Lung (tissue), 12 donors: ENCODE results near the gene ROCK2. TPM values are rescaled to one million over a fixed set of nuclear protein-coding genes. Genes with fewer than 3 reads are reported as not detected.
"Not testable (repeated sequence)": the region's sequence is repeated elsewhere in the genome, so short reads cannot be mapped to it uniquely, and the experiment has no call there.

Source experiments
- ATAC-seq: fragments of 200-7000 bp; cut with Tn5 transposase; one replicate; pipeline ENCODE4 v1.9.1; 2020; ENCODE audit warnings: moderate number of reproducible peaks; ENCODE audit not compliant: insufficient read depth, low FRiP score
- DNase-seq, 3 donors: peaks; one replicate each; pipeline ENCODE4 v3.0.0-alpha.2; 2013 to 2017
- H3K27ac ChIP-seq, 2 donors: one replicate each; pipeline ENCODE4 v1.5.1; 2013; ENCODE audit warnings: mild to moderate bottlenecking in 2 of 2, moderate library complexity in 2 of 2, control low read depth in 1 of 2, inconsistent platforms in 1 of 2, low read depth in 1 of 2, low read length in 1 of 2
- H3K27me3 ChIP-seq, 3 donors: one replicate each; pipeline ENCODE4 v1.5.1; 2013; ENCODE audit warnings: low read length in 2 of 3; ENCODE audit not compliant: control insufficient read depth in 3 of 3, insufficient read depth in 3 of 3
- H3K36me3 ChIP-seq, 4 donors: one replicate each; pipeline ENCODE4 v1.5.1; 2013; ENCODE audit warnings: low read length in 4 of 4, mild to moderate bottlenecking in 1 of 4, moderate library complexity in 1 of 4; ENCODE audit not compliant: control insufficient read depth in 4 of 4, insufficient read depth in 4 of 4
- H3K4me1 ChIP-seq, 5 donors: one replicate each; pipeline ENCODE4 v1.5.1; 2013; ENCODE audit warnings: low read length in 5 of 5, mild to moderate bottlenecking in 2 of 5, moderate library complexity in 1 of 5; ENCODE audit not compliant: control insufficient read depth in 5 of 5, insufficient read depth in 5 of 5
- H3K4me3 ChIP-seq: one replicate; pipeline ENCODE4 v1.5.1; 2013; ENCODE audit warnings: mild to moderate bottlenecking, control low read depth, moderate library complexity
- H3K9ac ChIP-seq, 2 donors: one replicate each; pipeline ENCODE4 v1.5.1; 2013; ENCODE audit warnings: low read length in 2 of 2, control low read depth in 1 of 2; ENCODE audit not compliant: insufficient read depth in 1 of 2
- H3K9me3 ChIP-seq, 4 donors: one replicate each; pipeline ENCODE4 v1.5.1; 2013; ENCODE audit warnings: low read length in 3 of 4, mild to moderate bottlenecking in 1 of 4, moderate library complexity in 1 of 4; ENCODE audit not compliant: control insufficient read depth in 4 of 4, insufficient read depth in 3 of 4
- WGBS, 2 donors: extraction: QIAGEN DNeasy Blood & Tissue Kit; methylation state at CpG; one replicate each; pipeline ENCODE4 v1.1.7; 2013; 5-methylcytosine and 5-hydroxymethylcytosine counted together
- polyA plus RNA-seq, 2 donors: library from polyadenylated mRNA; stranded (reverse); fragments of 200-250 nt; gene quantifications; one replicate each; pipeline ENCODE4 v1.2.1, GENCODE V29; 2013
- total RNA-seq, 2 donors: library from RNA; depleted of rRNA in 1 of 2; stranded (reverse); fragments of >200 nt in 1 of 2; gene quantifications; one replicate each; pipeline ENCODE4 v1.2.1, GENCODE V29; 2014 to 2021
- TF ChIP-seq, protein P1 (sequence below): IDR thresholded peaks from 2 replicates; pipeline ENCODE4 v1.5.1; 2012; ENCODE audit warnings: mild to moderate bottlenecking; ENCODE audit errors: control extremely low read depth, extremely low read depth
- donor health status: control.
- donor health status: control.
- donor health status: Bipolar disorder and iron deficiency.
- donor health status: healthy.
- donor health status: DM: yes; HTN: yes; CAD: no.

ROCK2 gene
- total and polyA plus RNA-seq, 4 donors = 8.0 to 103 (median 28.7) TPM

DNA sequence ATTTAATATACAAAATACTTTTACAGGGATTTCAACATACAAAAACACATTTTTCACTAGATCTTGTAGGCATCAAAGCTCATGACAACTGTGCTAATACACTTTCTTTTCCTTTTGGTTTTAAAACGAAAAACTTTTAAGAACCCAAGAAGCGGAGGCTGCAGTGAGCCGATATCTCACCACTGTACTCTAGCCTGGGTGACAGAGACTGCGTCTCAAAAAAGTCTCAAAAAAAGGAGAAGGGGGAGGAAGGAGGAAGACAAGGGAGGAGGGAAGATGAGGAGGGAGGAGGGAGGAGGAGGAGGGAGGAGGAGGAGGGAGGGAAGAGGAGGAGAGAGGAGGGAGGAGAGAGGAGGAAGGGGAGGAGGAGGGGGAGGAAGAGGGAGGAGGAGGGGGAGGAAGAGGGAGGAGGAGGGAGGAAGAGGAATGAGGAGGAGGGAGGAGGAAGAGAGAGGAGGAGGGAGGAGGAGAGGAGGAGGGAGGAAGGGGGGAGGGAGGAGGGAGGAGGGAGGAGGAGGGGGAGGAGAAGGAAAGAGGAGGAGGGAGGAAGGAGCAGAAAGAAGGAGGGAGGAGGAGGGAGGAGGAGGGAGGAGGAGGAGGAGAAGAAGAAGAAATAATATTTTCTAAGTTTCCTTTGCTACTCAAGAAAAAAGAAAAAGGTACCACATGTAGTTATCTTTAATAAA, 13.8 kb downstream of the ROCK2 start:
- no peak overlapping the region for H3K9ac ChIP-seq
- TF ChIP-seq, protein P1, sequence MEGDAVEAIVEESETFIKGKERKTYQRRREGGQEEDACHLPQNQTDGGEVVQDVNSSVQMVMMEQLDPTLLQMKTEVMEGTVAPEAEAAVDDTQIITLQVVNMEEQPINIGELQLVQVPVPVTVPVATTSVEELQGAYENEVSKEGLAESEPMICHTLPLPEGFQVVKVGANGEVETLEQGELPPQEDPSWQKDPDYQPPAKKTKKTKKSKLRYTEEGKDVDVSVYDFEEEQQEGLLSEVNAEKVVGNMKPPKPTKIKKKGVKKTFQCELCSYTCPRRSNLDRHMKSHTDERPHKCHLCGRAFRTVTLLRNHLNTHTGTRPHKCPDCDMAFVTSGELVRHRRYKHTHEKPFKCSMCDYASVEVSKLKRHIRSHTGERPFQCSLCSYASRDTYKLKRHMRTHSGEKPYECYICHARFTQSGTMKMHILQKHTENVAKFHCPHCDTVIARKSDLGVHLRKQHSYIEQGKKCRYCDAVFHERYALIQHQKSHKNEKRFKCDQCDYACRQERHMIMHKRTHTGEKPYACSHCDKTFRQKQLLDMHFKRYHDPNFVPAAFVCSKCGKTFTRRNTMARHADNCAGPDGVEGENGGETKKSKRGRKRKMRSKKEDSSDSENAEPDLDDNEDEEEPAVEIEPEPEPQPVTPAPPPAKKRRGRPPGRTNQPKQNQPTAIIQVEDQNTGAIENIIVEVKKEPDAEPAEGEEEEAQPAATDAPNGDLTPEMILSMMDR = no peak
- no peak for DNase-seq
- no peaks in the 10 kb centered on the region for H3K27me3 ChIP-seq
- H3K27ac ChIP-seq = no peak overlapping the region
- peaks cover 0 to 4% (median 0%) of the 10 kb centered on the region in 4 donors for H3K36me3 ChIP-seq
- peaks cover 0 to 13% (median 2%) of the 10 kb centered on the region in 5 donors for H3K4me1 ChIP-seq
- no peak overlapping the region for H3K4me3 ChIP-seq
- WGBS, 2 donors = 34 to 41% methylated on average over 4 of the region's 4 CpGs
- no peak for ATAC-seq
- H3K9me3 ChIP-seq = no peaks in the 10 kb centered on the region

DNA sequence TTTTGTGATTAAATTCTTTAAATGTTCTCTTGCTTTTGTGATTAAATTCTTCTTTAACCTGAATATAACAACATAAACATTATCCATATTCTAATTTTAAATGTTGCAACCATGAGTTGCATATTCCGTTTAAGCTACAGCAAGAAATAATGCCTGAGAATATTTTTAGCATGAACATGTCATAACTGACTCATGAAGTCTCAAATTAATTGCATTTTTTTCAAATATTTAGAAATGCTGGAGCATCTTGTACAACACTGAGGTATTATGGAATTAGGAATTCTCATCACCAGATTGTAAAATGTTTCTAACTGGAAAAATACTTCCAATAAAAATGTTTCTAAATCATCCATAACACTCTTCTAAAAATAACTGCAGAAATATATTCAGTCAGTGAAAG, 14.7 kb downstream of the ROCK2 start:
- H3K27ac ChIP-seq = no peak overlapping the region

DNA sequence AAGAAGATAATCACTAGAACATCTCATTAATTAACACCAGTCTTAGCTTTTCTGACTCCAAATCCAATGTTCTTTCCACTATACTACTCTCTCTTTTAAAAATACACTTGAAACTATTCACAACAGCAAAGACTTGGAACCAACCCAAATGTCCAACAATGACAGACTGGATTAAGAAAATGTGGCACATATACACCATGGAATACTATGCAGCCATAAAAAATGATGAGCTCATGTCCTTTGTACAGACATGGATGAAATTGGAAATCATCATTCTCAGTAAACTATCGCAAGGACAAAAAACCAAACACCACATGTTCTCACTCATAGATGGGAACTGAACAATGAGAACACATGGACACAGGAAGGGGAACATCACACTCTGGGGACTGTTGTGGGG, 15.9 kb downstream of the ROCK2 start:
- not testable (repeated sequence) for H3K27me3 ChIP-seq, DNase-seq, H3K27ac ChIP-seq, H3K4me3 ChIP-seq, H3K9me3 ChIP-seq, H3K9ac ChIP-seq, H3K36me3 ChIP-seq, ATAC-seq
- peaks cover 0 to 13% (median 2%) of the 10 kb centered on the region in 5 donors for H3K4me1 ChIP-seq
- WGBS, 2 donors = 86 to 96% methylated on average over 1 of the region's 1 CpG

More for the DNA sequence above, 14.7 kb downstream of the ROCK2 start:
- ATAC-seq (no peak), DNase-seq (no peak)
- Histone ChIP-seq H3K9me3 (no peaks in the 10 kb centered on the region), H3K36me3 (peaks cover 0 to 4% (median 0%) of the 10 kb centered on the region in 4 donors), H3K4me1 (peaks cover 0 to 13% (median 2%) of the 10 kb centered on the region in 5 donors), H3K27me3 (no peaks in the 10 kb centered on the region), H3K4me3 (no peak overlapping the region), H3K9ac (no peak overlapping the region)
- TF ChIP-seq, protein P1 = no peak
- 13 to 31% methylated on average over 1 of the region's 1 CpG for WGBS, 2 donors

DNA sequence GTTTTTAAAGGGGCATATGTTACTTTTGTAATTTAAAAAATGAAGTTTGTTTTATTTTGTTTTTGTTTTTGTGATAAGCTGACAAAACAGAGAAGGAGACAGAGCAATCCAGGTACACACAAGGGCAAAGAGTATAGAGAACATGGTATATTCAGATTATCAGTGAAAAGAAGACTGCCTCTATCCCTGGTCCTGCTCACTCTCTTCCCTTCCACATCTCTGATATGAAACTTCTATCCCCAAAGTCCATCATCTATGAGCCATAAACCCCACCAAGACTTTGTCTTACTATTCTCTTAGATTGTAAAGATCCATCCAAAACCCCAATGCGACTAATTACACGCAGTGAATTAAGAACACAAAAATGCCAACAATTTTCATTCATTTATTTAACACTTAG, 16.6 kb downstream of the ROCK2 start:
- Histone ChIP-seq H3K9ac (no peak overlapping the region), H3K4me1 (peaks cover 0 to 13% (median 2%) of the 10 kb centered on the region in 5 donors), H3K27me3 (no peaks in the 10 kb centered on the region), H3K27ac (no peak overlapping the region), H3K9me3 (no peaks in the 10 kb centered on the region), H3K36me3 (peaks cover 0 to 4% (median 0%) of the 10 kb centered on the region in 4 donors), H3K4me3 (no peak overlapping the region)
- DNase-seq = no peak
- TF ChIP-seq, protein P1 = no peak
- ATAC-seq = no peak
- 66 to 68% methylated on average over 2 of the region's 2 CpGs for WGBS, 2 donors
